Inflammatory macrophage (primary cell): ENCODE results near the gene LCOR.
"Not testable (repeated sequence)": the region's sequence is repeated elsewhere in the genome, so short reads cannot be mapped to it uniquely, and the experiment has no call there.

Experiments used
- DNase-seq, 2 donors: peaks; one replicate each; pipeline ENCODE4 v3.0.0-alpha.2; 2020 to 2022
- total RNA-seq, 18 experiments: gene quantifications; one replicate each; lab custom pipeline; 2026; ENCODE audit warnings: mixed read lengths in 6 of 18, inconsistent platforms in 2 of 18; lab: John Stamatoyannopoulos, UW

Gene LCOR
- total RNA-seq = 70.1 to 256 (median 138) reads per million in 18 experiments

GRCh38 chr10:96831867-96832720 lies at the start of gene LCOR:
TSS of gene LCOR (plus strand) at chr10:96832298. CDS start at chr10:96949058, 116,760 bp downstream.
- DNase-seq = peak; percentile 91 to 93

GRCh38 chr10:96784253-96784652 lies 47.8 kb upstream of the LCOR start:
- DNase-seq = no peak

GRCh38 chr10:96789571-96790108 lies 42.5 kb upstream of the LCOR start:
- no peak for DNase-seq

GRCh38 chr10:96791902-96792301 lies 40.2 kb upstream of the LCOR start:
- no peak for DNase-seq

- no peak for DNase-seq
These were observed 37.0 kb upstream of the LCOR start for GRCh38 chr10:96794836-96795733.

GRCh38 chr10:96797485-96797884 lies 34.6 kb upstream of the LCOR start:
- no peak for DNase-seq

- no peak for DNase-seq
These were observed 28.8 kb upstream of the LCOR start for GRCh38 chr10:96803288-96803664.

GRCh38 chr10:96814264-96814663 lies 17.8 kb upstream of the LCOR start:
- DNase-seq = no peak

- not testable (repeated sequence) for DNase-seq
These were observed 13.1 kb upstream of the LCOR start for GRCh38 chr10:96818971-96819370.

- no peak for DNase-seq
These were observed 11.3 kb upstream of the LCOR start for GRCh38 chr10:96820765-96821164.

GRCh38 chr10:96826438-96826837 lies 5.7 kb upstream of the LCOR start:
- DNase-seq = no peak

- no peak for DNase-seq
These were observed 3.5 kb upstream of the LCOR start for GRCh38 chr10:96828609-96829008.

GRCh38 chr10:96829029-96829773 lies 2.9 kb upstream of the LCOR start:
- no peak for DNase-seq

- DNase-seq = peak; percentile 60 to 69
These were observed 1.4 kb upstream of the LCOR start for GRCh38 chr10:96830511-96831199.

- no peak for DNase-seq
These were observed 765 bp upstream of the LCOR start for GRCh38 chr10:96831200-96831866.

- DNase-seq = peak; percentile 83 to 92
These were observed 672 bp downstream of the LCOR start for GRCh38 chr10:96832721-96833219.

GRCh38 chr10:96833220-96834001 lies 1.3 kb downstream of the LCOR start:
- peak in 1 of 2 donors; percentile 33 for DNase-seq

GRCh38 chr10:96834120-96834519 lies 2.0 kb downstream of the LCOR start:
- DNase-seq = no peak

GRCh38 chr10:96835899-96836298 lies 3.8 kb downstream of the LCOR start:
- peak; percentile 32 to 37 for DNase-seq

- no peak for DNase-seq
These were observed 6.4 kb downstream of the LCOR start for GRCh38 chr10:96838529-96838928.
